PC-9 (cell line): ENCODE data around the gene HFM1. TPM values are rescaled to one million over a fixed set of nuclear protein-coding genes. Genes with fewer than 3 reads are reported as not detected.

Source experiments
- BruUV-seq: library from RNA; stranded (reverse); fragments of 400-500 nt; replicated peaks from 2 replicates; lab custom pipeline; 2021; lab: Mats Ljungman, UMichigan
- CTCF ChIA-PET: fragments of 300-600 bp; sonication (Branson Sonifier 250); formaldehyde crosslinking; loops from one replicate; lab custom pipeline; 2022; ENCODE audit warnings: antibody characterized with exemption; lab: Charles Lee
- POLR2A ChIA-PET: fragments of 300-600 bp; sonication (Branson Sonifier 250); formaldehyde crosslinking; loops from one replicate; lab custom pipeline; 2022; ENCODE audit warnings: antibody characterized with exemption; ENCODE audit not compliant: unreplicated experiment; lab: Charles Lee
- DNase-seq, 2 experiments: peaks; one replicate each; pipeline versions ENCODE4 v3.0.0 to v3.0.0-alpha.2; 2015 to 2022; ENCODE audit warnings: mixed read lengths in 1 of 2
- H2AFZ ChIP-seq: fragments of 200-600 bp; sonication (generic); 2 replicates; pipeline ENCODE4 v1.8.1; 2017; ENCODE audit warnings: antibody characterized with exemption
- H3F3A ChIP-seq: fragments of 200-600 bp; sonication (generic); 2 replicates; pipeline ENCODE4 v1.8.1; 2017; ENCODE audit warnings: antibody characterized with exemption, mild to moderate bottlenecking, low read depth; ENCODE audit not compliant: insufficient read depth
- H3K27ac ChIP-seq: fragments of 200-600 bp; sonication (generic); 2 replicates; pipeline ENCODE4 v1.6.1; 2016; ENCODE audit warnings: mixed run types
- H3K27me3 ChIP-seq: fragments of 200-600 bp; sonication (generic); 2 replicates; pipeline ENCODE4 v1.6.1; 2016; ENCODE audit warnings: low read depth, mixed run types; ENCODE audit not compliant: insufficient read depth
- H3K36me3 ChIP-seq: fragments of 200-600 bp; sonication (generic); 2 replicates; pipeline ENCODE4 v1.6.1; 2016; ENCODE audit warnings: low read depth, mixed run types
- H3K4me1 ChIP-seq: fragments of 200-600 bp; sonication (generic); replicated peaks from 2 replicates; pipeline ENCODE4 v1.6.1; 2016; ENCODE audit warnings: mixed run types; ENCODE audit not compliant: insufficient read depth
- H3K4me2 ChIP-seq: fragments of 200-600 bp; sonication (generic); 2 replicates; pipeline ENCODE4 v1.6.1; 2017; ENCODE audit warnings: mixed run types
- H3K4me3 ChIP-seq: fragments of 200-600 bp; sonication (generic); 2 replicates; pipeline ENCODE4 v1.6.1; 2016; ENCODE audit warnings: mixed run types
- H3K79me2 ChIP-seq: fragments of 200-600 bp; sonication (generic); 2 replicates; pipeline ENCODE4 v1.6.1; 2017; ENCODE audit warnings: low read depth, mixed run types
- H3K9me2 ChIP-seq: fragments of 200-600 bp; sonication (generic); 2 replicates; pipeline ENCODE4 v1.8.1; 2017; ENCODE audit warnings: mild to moderate bottlenecking; ENCODE audit not compliant: insufficient read depth
- H3K9me3 ChIP-seq: fragments of 200-600 bp; sonication (generic); 2 replicates; pipeline ENCODE4 v1.8.1; 2016; ENCODE audit warnings: low read depth; ENCODE audit not compliant: insufficient read depth
- H4K20me1 ChIP-seq: fragments of 200-600 bp; sonication (generic); 2 replicates; pipeline ENCODE4 v1.8.1; 2017; ENCODE audit not compliant: insufficient read depth
- CTCF ChIP-seq: fragments of 200-600 bp; sonication (generic); conservative IDR thresholded peaks from 2 replicates; pipeline ENCODE4 v1.6.1; 2017; ENCODE audit warnings: mixed run types, antibody characterized with exemption, mild to moderate bottlenecking, moderate library complexity
- EZH2 ChIP-seq: fragments of 200-600 bp; sonication (generic); IDR thresholded peaks from 2 replicates; pipeline ENCODE4 v1.8.0; 2017; ENCODE audit warnings: antibody characterized with exemption, low read depth
- intact Hi-C: fragments of 100-400 bp; cut with micrococcal nuclease; formaldehyde crosslinking; loops from one replicate; pipeline ENCODE4 v1.10.0; 2022; ENCODE audit not compliant: unreplicated experiment
- total RNA-seq: library from RNA; stranded (reverse); gene quantifications from 2 replicates; pipeline ENCODE4 v1.2.3, GENCODE V29; 2021

HFM1 gene
- total RNA-seq, 1 experiment from 2014 or later = not detected

GRCh38 chr1:91334856-91335255 lies 69.8 kb downstream of the HFM1 start:
- no peak for TF ChIP-seq EZH2
- TF ChIP-seq CTCF = no peak
- H3K9me2 ChIP-seq = no peaks in the 10 kb centered on the region; the same call in 1 of the 2 replicates
- intact Hi-C loops = no loop called here
- no peaks in the 10 kb centered on the region for H3F3A ChIP-seq
- H3K36me3 ChIP-seq = no peaks in the 10 kb centered on the region
- H3K4me1 ChIP-seq = no peaks in the 10 kb centered on the region
- no peak overlapping the region for H3K27ac ChIP-seq
- no peak overlapping the region for H2AFZ ChIP-seq
- no peak overlapping the region for H3K4me2 ChIP-seq
- no peak for DNase-seq
- H3K4me3 ChIP-seq = no peak overlapping the region
- ChIA-PET POLR2A (no interaction called here), CTCF (no interaction called here)
- H4K20me1 ChIP-seq = no peaks in the 10 kb centered on the region
- BruUV-seq = no TSS peak
- peaks cover 7% of the 10 kb centered on the region; the same call in 1 of the 2 replicates for H3K27me3 ChIP-seq
- no peaks in the 10 kb centered on the region for H3K79me2 ChIP-seq
- H3K9me3 ChIP-seq = 0 out of 2 replicates have a peak, but pooled peaks cover 5% of the 10 kb centered on the region

DNA sequence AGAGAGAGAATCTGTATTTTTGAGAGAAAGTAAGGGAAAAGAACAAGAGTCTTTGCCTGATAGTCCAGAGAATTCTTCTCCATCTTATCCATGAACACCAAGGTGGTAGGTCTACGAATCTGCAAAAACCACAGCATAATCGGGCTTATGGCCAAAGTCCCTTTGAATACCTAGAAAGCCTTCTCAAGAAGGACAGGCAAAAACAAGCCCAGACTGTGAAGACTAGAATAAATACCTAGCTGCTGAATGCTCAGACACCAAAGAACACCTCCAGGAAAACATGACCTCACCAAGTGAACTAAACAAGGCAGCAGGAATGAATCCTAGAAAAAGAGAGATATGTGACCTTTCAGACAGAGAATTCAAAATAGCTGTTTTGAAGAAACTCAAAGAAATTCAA lies 79.2 kb downstream of the HFM1 start:
- H3K27ac ChIP-seq = no peak overlapping the region
- POLR2A ChIA-PET = no interaction called here
- no peak overlapping the region for H3K4me3 ChIP-seq
- no peaks in the 10 kb centered on the region for H3K27me3 ChIP-seq
- H3K9me3 ChIP-seq = no peaks in the 10 kb centered on the region
- DNase-seq = no peak
- no peaks in the 10 kb centered on the region for H4K20me1 ChIP-seq
- intact Hi-C loops = no loop called here
- no peaks in the 10 kb centered on the region for H3K4me1 ChIP-seq
- H3F3A ChIP-seq = no peaks in the 10 kb centered on the region
- CTCF ChIA-PET = no interaction called here
- no peak for TF ChIP-seq CTCF
- TF ChIP-seq EZH2 = no peak
- BruUV-seq = no TSS peak
- no peak overlapping the region for H3K4me2 ChIP-seq
- no peaks in the 10 kb centered on the region; the same call in 1 of the 2 replicates for H3K9me2 ChIP-seq
- H3K36me3 ChIP-seq = no peaks in the 10 kb centered on the region
- no peaks in the 10 kb centered on the region for H3K79me2 ChIP-seq
- no peak overlapping the region for H2AFZ ChIP-seq

DNA sequence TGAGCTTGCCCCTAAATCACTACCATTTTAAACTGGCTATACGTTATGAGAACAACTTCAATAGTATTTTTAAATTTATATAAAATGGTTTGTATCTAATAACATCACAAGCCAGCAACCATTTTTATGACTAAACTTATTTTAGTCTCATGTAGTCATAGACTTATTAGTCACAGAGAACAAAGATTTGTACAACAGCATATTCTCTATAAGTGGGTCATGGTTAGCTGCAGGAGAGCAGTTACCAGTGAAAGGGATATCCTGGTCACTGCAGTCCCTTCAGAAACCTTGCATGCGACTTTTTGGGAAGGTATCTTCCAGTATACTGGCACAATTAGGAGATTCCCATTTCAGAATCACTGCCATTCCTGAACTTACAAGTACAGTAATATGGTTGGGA lies 90.0 kb downstream of the HFM1 start:
- no peaks in the 10 kb centered on the region for H3K79me2 ChIP-seq
- TF ChIP-seq EZH2 = no peak
- intact Hi-C loops = no loop called here
- ChIA-PET POLR2A (no interaction called here), CTCF (no interaction called here)
- H3K9me3 ChIP-seq = no peaks in the 10 kb centered on the region
- no peaks in the 10 kb centered on the region for H3F3A ChIP-seq
- BruUV-seq = no TSS peak
- H3K4me1 ChIP-seq = no peaks in the 10 kb centered on the region
- no peaks in the 10 kb centered on the region for H3K9me2 ChIP-seq
- no peaks in the 10 kb centered on the region for H3K27me3 ChIP-seq
- no peaks in the 10 kb centered on the region for H4K20me1 ChIP-seq
- DNase-seq = no peak
- no peak overlapping the region for H3K27ac ChIP-seq
- H3K4me3 ChIP-seq = no peak overlapping the region
- no peak overlapping the region for H3K4me2 ChIP-seq
- no peaks in the 10 kb centered on the region for H3K36me3 ChIP-seq
- H2AFZ ChIP-seq = no peak overlapping the region

DNA sequence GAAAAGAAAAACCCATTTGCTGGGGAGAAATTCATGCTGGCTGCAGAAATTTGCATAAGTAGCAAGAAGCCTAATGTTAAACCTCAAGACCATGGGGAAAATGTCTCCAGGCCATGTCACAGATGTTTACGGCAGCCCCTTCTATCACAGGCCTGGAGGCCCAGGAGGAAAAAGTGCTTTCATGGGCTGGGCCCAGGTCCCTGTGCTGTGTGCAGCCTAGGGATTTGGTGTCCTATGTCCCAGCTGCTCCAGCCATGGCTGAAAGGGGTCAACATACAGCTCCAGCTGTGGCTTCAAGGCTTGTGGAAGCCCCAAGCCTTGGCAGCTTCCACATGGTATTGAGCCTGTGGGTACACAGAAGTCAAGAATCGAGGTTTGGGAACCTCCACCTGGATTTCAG lies 93.0 kb downstream of the HFM1 start:
- ChIA-PET CTCF (no interaction called here), POLR2A (no interaction called here)
- no peaks in the 10 kb centered on the region for H3K36me3 ChIP-seq

More for the DNA sequence above, 93.0 kb downstream of the HFM1 start:
- no peak for DNase-seq
- intact Hi-C loops = no loop called here
- BruUV-seq = no TSS peak
- no peaks in the 10 kb centered on the region for H4K20me1 ChIP-seq
- H2AFZ ChIP-seq = no peak overlapping the region
- H3K27ac ChIP-seq = no peak overlapping the region
- H3K9me3 ChIP-seq = peaks cover 7% of the 10 kb centered on the region
- H3K4me1 ChIP-seq = no peaks in the 10 kb centered on the region
- TF ChIP-seq EZH2 (no peak), CTCF (no peak)
- H3K4me2 ChIP-seq = no peak overlapping the region
- no peaks in the 10 kb centered on the region for H3K9me2 ChIP-seq
- no peaks in the 10 kb centered on the region for H3K79me2 ChIP-seq
- H3K27me3 ChIP-seq = no peaks in the 10 kb centered on the region
- H3K4me3 ChIP-seq = no peak overlapping the region
- H3F3A ChIP-seq = no peaks in the 10 kb centered on the region
